GM12878 (cell line): ENCODE measurements around the gene PLS3.

Experiments used
- HDAC2 ChIP-seq: fragments of 200-600 bp; sonication (generic); IDR thresholded peaks from 2 replicates; pipeline ENCODE4 v1.6.1; 2017
- NR2C2 ChIP-seq: IDR thresholded peaks from 2 replicates; pipeline ENCODE4 v1.6.1; 2011; ENCODE audit warnings: borderline replicate concordance, low read depth; ENCODE audit not compliant: control insufficient read depth, insufficient read length
- POLR2A ChIP-seq: IDR thresholded peaks from 2 replicates; pipeline ENCODE4 v1.6.1; 2011; ENCODE audit warnings: low read depth, mild to moderate bottlenecking, low read length
- YY1 ChIP-seq: IDR thresholded peaks from 2 replicates; pipeline ENCODE4 v1.6.1; 2011; ENCODE audit warnings: low read depth, mild to moderate bottlenecking, low read length

DNA sequence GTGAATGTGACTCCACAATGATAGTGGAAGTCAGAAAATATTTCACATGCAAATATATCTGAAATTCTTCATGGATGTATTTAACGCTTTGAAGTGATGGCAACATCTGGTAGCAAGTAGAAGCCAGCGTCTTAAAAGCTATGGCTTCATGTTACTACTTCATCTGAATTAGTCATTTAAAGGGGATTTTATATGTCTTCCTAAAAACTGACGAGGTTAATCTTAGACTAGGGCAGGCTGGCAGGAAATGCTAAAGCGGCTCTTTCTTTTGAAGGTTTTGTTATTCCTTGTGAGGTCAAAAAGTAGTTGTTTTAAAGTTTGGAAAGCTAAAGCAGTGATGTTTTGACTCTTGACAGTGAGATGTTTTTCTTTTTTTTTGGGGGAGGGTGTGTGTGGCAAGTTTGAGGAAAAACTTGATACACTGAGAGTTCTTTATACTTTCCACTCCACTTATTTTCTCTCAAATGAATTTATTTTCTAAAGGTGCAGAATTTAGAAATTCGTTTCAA is 22.6 kb downstream of the PLS3 start:
- TF ChIP-seq YY1 (no peak), NR2C2 (no peak), POLR2A (no peak), HDAC2 (no peak)
